Measurements from ENCODE around the gene ALPK1.
"Not testable (repeated sequence)": the region's sequence is repeated elsewhere in the genome, so short reads cannot be mapped to it uniquely, and the experiment has no call there.

The ALPK1 gene

DNA sequence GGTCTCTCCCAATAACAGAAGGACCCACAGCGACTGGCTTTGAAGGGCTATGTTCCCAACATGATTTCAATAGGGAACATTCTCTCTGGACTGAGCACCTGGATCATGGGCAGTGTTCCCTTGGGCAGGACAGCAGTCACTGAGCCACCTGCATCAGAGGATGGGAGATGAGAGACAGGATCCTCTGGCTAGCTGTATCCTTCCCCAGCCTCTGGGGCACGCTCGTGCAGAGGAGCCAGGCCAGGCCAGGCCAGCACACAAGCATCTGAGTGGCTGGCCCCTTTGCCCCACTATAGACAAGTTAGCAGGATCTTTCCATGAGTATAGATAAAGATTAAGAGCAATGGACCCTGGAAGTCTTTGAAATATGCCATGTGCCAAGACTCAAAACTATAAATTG lies 152.5 kb downstream of the ALPK1 start:
- H3K27ac ChIP-seq: no peak overlapping the region
- TF ChIP-seq, protein P1, sequence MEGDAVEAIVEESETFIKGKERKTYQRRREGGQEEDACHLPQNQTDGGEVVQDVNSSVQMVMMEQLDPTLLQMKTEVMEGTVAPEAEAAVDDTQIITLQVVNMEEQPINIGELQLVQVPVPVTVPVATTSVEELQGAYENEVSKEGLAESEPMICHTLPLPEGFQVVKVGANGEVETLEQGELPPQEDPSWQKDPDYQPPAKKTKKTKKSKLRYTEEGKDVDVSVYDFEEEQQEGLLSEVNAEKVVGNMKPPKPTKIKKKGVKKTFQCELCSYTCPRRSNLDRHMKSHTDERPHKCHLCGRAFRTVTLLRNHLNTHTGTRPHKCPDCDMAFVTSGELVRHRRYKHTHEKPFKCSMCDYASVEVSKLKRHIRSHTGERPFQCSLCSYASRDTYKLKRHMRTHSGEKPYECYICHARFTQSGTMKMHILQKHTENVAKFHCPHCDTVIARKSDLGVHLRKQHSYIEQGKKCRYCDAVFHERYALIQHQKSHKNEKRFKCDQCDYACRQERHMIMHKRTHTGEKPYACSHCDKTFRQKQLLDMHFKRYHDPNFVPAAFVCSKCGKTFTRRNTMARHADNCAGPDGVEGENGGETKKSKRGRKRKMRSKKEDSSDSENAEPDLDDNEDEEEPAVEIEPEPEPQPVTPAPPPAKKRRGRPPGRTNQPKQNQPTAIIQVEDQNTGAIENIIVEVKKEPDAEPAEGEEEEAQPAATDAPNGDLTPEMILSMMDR (IDR thresholded peaks at IDR 0.05): no peak
- TF ChIP-seq ZFX (IDR thresholded peaks at IDR 0.05; ENCODE audit: borderline replicate concordance): no peak

DNA sequence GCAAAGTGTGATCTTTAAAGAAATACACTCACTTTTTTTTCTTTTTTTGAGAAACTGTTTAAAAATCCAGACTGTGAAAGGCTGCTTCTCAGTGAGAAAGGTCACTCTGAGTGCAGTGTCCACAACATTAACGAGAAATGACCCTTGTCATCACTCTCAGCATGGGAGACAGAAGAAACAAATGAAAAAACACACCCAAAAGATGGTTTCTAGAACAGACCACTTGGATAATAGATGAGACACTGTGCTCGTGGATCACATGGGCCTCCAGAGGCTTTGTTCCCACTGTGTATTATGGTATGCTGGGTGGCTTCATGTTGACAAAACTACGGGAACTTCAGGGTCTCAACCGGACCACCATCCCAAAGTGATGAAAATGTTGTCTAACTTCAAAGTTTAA lies 153.9 kb downstream of the ALPK1 start:
- no peak overlapping the region for H3K27ac ChIP-seq
- TF ChIP-seq ZFX (IDR thresholded peaks at IDR 0.05; ENCODE audit: borderline replicate concordance): no peak
- TF ChIP-seq, protein P1 (IDR thresholded peaks at IDR 0.05): no peak

DNA sequence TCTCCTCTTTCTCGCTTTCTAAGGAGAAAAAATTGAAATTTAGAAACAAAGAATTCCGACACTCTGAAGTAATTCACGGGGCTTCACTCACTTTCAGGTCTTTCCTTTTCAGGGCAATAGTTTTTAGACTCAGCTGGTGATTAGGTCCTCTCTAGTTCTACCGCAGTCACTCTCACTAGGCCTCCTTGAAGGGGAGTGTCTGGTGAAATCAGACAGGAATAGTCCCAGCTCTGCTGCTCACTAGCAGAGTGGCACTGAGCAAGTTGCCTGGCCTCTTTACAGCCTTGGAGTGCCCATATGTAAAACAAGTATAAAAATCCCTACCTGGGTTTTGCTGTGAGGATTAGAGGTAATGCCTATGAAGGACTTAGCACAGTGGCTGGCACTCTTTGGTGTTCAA lies 154.7 kb downstream of the ALPK1 start:
- H3K27ac ChIP-seq: no peak overlapping the region
- no peak for TF ChIP-seq ZFX (IDR thresholded peaks at IDR 0.05; ENCODE audit: borderline replicate concordance)
- TF ChIP-seq, protein P1 (IDR thresholded peaks at IDR 0.05): no peak

DNA sequence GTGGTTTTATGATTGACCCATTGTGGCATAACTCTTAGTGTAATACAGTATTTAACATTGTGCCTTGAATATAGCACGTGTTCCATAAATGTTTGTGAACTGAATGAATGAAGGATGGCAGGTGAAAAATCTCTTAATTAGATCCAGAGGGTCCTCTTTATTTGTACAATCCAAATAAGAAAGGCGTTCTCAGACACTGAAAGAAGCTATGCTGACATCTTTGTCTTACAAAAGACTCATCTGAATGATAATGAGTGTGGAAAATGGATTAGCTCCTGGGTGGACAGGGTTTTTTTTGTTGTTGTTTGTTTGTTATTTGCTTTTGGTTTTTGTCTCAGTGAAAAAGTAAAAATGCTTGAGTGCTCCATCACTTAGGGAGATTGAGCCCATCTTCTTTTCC lies 156.2 kb downstream of the ALPK1 start:
- no peak overlapping the region for H3K27ac ChIP-seq
- no peak for TF ChIP-seq ZFX (IDR thresholded peaks at IDR 0.05; ENCODE audit: borderline replicate concordance)
- TF ChIP-seq, protein P1 (IDR thresholded peaks at IDR 0.05): no peak

DNA sequence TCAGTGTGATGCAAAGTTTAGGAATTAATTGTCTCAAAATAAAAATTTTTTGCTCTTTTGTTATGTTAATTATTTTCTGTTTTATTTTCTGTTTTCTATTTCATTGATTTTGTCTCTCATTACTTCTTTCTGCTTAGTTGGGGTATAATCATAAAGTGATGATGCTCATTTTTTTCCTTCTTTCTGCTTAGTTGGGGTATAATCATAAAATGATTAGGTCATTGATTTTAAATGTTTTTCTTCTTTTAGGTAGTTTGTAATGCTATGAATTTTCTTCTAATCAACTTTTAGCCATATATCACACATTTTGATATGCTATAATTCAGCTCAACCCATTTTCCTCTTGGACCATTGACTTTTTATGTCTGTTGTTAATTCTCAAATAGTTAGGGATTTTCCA lies 175.1 kb downstream of the ALPK1 start:
- H3K27ac ChIP-seq: no peak overlapping the region
- TF ChIP-seq, protein P1 (IDR thresholded peaks at IDR 0.05): no peak
- no peak for TF ChIP-seq ZFX (IDR thresholded peaks at IDR 0.05; ENCODE audit: borderline replicate concordance)

DNA sequence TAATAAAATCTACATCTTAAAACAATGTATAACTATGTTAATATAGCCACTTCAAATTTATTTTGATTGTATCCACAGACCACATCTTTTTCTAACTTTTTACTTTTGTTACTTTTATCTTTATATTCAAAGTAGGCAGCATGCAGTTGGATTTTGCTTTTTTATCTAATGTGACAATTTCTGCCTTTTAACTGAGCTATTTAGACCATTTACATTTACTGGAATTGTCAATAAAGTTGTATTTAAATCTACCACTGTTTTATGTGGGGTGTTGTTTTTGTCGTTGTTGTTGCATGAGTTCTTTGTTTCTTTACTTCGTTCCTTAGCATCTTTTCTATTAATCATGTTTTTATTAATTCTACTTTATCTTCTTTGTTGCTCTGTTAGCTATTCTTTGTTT lies 176.8 kb downstream of the ALPK1 start:
- H3K27ac ChIP-seq: no peak overlapping the region
- no peak for TF ChIP-seq ZFX (IDR thresholded peaks at IDR 0.05; ENCODE audit: borderline replicate concordance)
- TF ChIP-seq, protein P1 (IDR thresholded peaks at IDR 0.05): no peak

DNA sequence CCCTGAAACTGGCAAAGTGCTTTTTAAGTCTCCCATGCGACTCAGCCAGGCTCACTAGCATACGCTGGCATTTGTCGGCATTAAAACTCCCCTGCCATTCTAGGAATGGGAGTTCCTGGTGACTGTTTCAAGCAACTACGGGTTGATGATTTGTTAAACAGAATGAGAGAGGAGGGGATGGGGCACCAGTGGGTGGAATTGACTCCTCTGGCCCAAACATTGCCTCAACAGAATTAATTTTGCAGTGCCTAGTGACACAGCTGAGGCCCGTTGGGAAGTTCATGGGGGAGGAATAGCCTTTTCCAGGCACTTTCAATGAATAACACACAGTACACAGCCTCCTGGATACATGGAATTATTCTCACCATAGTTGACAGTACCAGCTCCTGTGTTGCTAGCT lies 188.8 kb downstream of the ALPK1 start:
- H3K27ac ChIP-seq: no peak overlapping the region
- TF ChIP-seq, protein P1 (IDR thresholded peaks at IDR 0.05): no peak
- no peak for TF ChIP-seq ZFX (IDR thresholded peaks at IDR 0.05; ENCODE audit: borderline replicate concordance)

DNA sequence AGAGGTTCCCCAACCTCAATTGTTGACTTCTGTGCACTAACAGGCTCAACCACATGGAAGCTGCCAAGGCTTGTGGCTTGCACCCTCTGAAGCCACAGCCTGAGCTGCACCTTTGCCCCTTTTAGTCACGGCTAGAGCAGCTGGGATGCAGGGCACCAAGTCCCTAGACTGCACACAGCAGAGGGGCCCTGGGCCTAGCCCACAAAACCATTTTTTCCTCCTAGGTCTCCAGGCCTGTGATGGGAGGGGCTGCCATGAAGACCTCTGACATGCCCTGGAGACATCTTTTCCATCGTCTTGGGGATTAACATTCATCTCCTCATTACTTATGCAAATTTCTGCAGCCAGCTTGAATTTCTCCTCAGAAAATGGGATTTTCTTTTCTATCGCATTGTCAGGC lies 193.6 kb downstream of the ALPK1 start:
- H3K27ac ChIP-seq: not testable (repeated sequence)
